HepG2 (cell line): ENCODE results near the gene GGA3. TPM values are rescaled to one million over a fixed set of nuclear protein-coding genes. Genes with fewer than 3 reads are reported as not detected.

Experiments
- BRF2 ChIP-seq: sonication (generic); formaldehyde crosslinking; IDR thresholded peaks from 2 replicates; pipeline ENCODE4 v1.8.1; 2022; ENCODE audit warnings: mild to moderate bottlenecking, missing genetic modification reagents
- GATAD1 ChIP-seq: IDR thresholded peaks from 2 replicates; pipeline ENCODE4 v1.6.1; 2016; ENCODE audit warnings: missing genetic modification reagents, missing compliant biosample characterization
- JUNB ChIP-seq: sonication (generic); formaldehyde crosslinking; IDR thresholded peaks from 2 replicates; pipeline ENCODE4 v1.8.0; 2022; ENCODE audit warnings: missing genetic modification reagents, mild to moderate bottlenecking, borderline replicate concordance
- KLF11 ChIP-seq: IDR thresholded peaks from 2 replicates; pipeline ENCODE4 v1.6.1; 2016; ENCODE audit warnings: missing compliant biosample characterization
- MLXIP ChIP-seq: sonication (generic); formaldehyde crosslinking; IDR thresholded peaks from 2 replicates; pipeline ENCODE4 v1.9.0; 2021; ENCODE audit warnings: missing genetic modification reagents, borderline replicate concordance
- PRDM4 ChIP-seq: sonication (generic); formaldehyde crosslinking; IDR thresholded peaks from 2 replicates; pipeline ENCODE4 v1.9.0; 2021; ENCODE audit warnings: missing genetic modification reagents, borderline replicate concordance
- SRSF1 ChIP-seq: fragments of 200-400 bp; formaldehyde crosslinking; optimal IDR thresholded peaks from 2 replicates; pipeline ENCODE3; 2017; ENCODE audit warnings: mild to moderate bottlenecking, low read depth, low read length, moderate library complexity
- U2AF1 ChIP-seq: fragments of 200-400 bp; formaldehyde crosslinking; optimal IDR thresholded peaks from 2 replicates; pipeline ENCODE3; 2017; ENCODE audit warnings: mild to moderate bottlenecking, low read depth, low read length
- ZBTB26 ChIP-seq: IDR thresholded peaks from 2 replicates; pipeline ENCODE4 v1.6.1; 2016; ENCODE audit warnings: missing compliant biosample characterization, missing genetic modification reagents, borderline replicate concordance
- ZNF292 ChIP-seq: sonication (generic); formaldehyde crosslinking; IDR thresholded peaks from 2 replicates; pipeline ENCODE4 v1.8.1; 2022; ENCODE audit warnings: mild to moderate bottlenecking, low read depth, missing genetic modification reagents, borderline replicate concordance
- ZNF33B ChIP-seq: sonication (generic); formaldehyde crosslinking; IDR thresholded peaks from 2 replicates; pipeline ENCODE4 v1.5.1; 2020; ENCODE audit warnings: mild to moderate bottlenecking, missing genetic modification reagents
- ZNF362 ChIP-seq: sonication (generic); formaldehyde crosslinking; IDR thresholded peaks from 2 replicates; pipeline ENCODE4 v1.4.0; 2020; ENCODE audit warnings: missing genetic modification reagents, mild to moderate bottlenecking, borderline replicate concordance
- ZNF503 ChIP-seq: sonication (generic); formaldehyde crosslinking; IDR thresholded peaks from 2 replicates; pipeline ENCODE4 v1.4.0; 2020; ENCODE audit warnings: missing genetic modification reagents
- ZNF550 ChIP-seq: sonication (generic); formaldehyde crosslinking; IDR thresholded peaks from 2 replicates; pipeline ENCODE4 v1.4.0; 2020; ENCODE audit warnings: mild to moderate bottlenecking, missing genetic modification reagents, borderline replicate concordance
- polyA plus RNA-seq, 8 experiments: library from polyadenylated mRNA; depleted of rRNA in 3 of 8; stranded (reverse) in 7 of 8; unstranded in 1 of 8; fragments of >200 nt; fragmentation: Illumina TruSeq in 4 of 8; extraction: Trizol in 4 of 8; gene quantifications; 2 replicates each; pipeline versions ENCODE4 v1.2.1 to v1.2.3, GENCODE V29; 2011 to 2016; ENCODE audit warnings: low read depth in 4 of 8, missing spikeins in 1 of 8, mixed read lengths in 1 of 8; ENCODE audit not compliant: insufficient read depth in 1 of 8
- total RNA-seq, 5 experiments: library from RNA; depleted of rRNA; stranded (reverse); fragments of >200 nt; fragmentation: Illumina TruSeq; extraction: Trizol; gene quantifications; 2 replicates each; pipeline ENCODE4 v1.2.3, GENCODE V29; 2016; ENCODE audit warnings: low read depth in 1 of 5

The GGA3 gene
- total and polyA plus RNA-seq, 2 of the 13 experiments (the other 11 are each of a cell fraction or from before 2014, with no cell fraction given): 28.4 to 43.7 TPM

- TF ChIP-seq ZNF292 (peak; percentile 13; the same call in 1 of the 2 replicates), ZBTB26 (CRISPR knock-in tag) (no peak; the same call in 1 of the 2 replicates), JUNB (CRISPR knock-in tag) (no peak), ZNF33B (CRISPR knock-in tag) (0 out of 2 replicates have a peak, but pooled peaks have one; percentile 29), ZNF503 (CRISPR knock-in tag) (peak; percentile 90), ZNF550 (no peak), MLXIP (CRISPR knock-in tag) (no peak), SRSF1 (no peak), U2AF1 (no peak), PRDM4 (CRISPR knock-in tag) (no peak), ZNF362 (CRISPR knock-in tag) (peak; percentile 66; the same call in 1 of the 2 replicates), BRF2 (no peak; the same call in 1 of the 2 replicates), KLF11 (no peak), GATAD1 (CRISPR knock-in tag) (peak; percentile 26; the same call in 1 of the 2 replicates)
These were observed 34.1 kb upstream of the GGA3 start (continued) for GRCh38 chr17:75295201-75296158.
